Lung (tissue), 12 donors: ENCODE data around the gene ZER1. TPM values are rescaled to one million over a fixed set of nuclear protein-coding genes. Genes with fewer than 3 reads are reported as not detected.

Experiments used
- ATAC-seq: fragments of 200-7000 bp; cut with Tn5 transposase; one replicate; pipeline ENCODE4 v1.9.1; 2020; ENCODE audit warnings: moderate number of reproducible peaks; ENCODE audit not compliant: insufficient read depth, low FRiP score
- DNase-seq, 3 donors: peaks; one replicate each; pipeline ENCODE4 v3.0.0-alpha.2; 2013 to 2017
- H3K27ac ChIP-seq, 2 donors: one replicate each; pipeline ENCODE4 v1.5.1; 2013; ENCODE audit warnings: mild to moderate bottlenecking in 2 of 2, moderate library complexity in 2 of 2, control low read depth in 1 of 2, inconsistent platforms in 1 of 2, low read depth in 1 of 2, low read length in 1 of 2
- H3K27me3 ChIP-seq, 3 donors: one replicate each; pipeline ENCODE4 v1.5.1; 2013; ENCODE audit warnings: low read length in 2 of 3; ENCODE audit not compliant: control insufficient read depth in 3 of 3, insufficient read depth in 3 of 3
- H3K36me3 ChIP-seq, 4 donors: one replicate each; pipeline ENCODE4 v1.5.1; 2013; ENCODE audit warnings: low read length in 4 of 4, mild to moderate bottlenecking in 1 of 4, moderate library complexity in 1 of 4; ENCODE audit not compliant: control insufficient read depth in 4 of 4, insufficient read depth in 4 of 4
- H3K4me1 ChIP-seq, 5 donors: one replicate each; pipeline ENCODE4 v1.5.1; 2013; ENCODE audit warnings: low read length in 5 of 5, mild to moderate bottlenecking in 2 of 5, moderate library complexity in 1 of 5; ENCODE audit not compliant: control insufficient read depth in 5 of 5, insufficient read depth in 5 of 5
- H3K4me3 ChIP-seq: one replicate; pipeline ENCODE4 v1.5.1; 2013; ENCODE audit warnings: mild to moderate bottlenecking, control low read depth, moderate library complexity
- H3K9ac ChIP-seq, 2 donors: one replicate each; pipeline ENCODE4 v1.5.1; 2013; ENCODE audit warnings: low read length in 2 of 2, control low read depth in 1 of 2; ENCODE audit not compliant: insufficient read depth in 1 of 2
- H3K9me3 ChIP-seq, 4 donors: one replicate each; pipeline ENCODE4 v1.5.1; 2013; ENCODE audit warnings: low read length in 3 of 4, mild to moderate bottlenecking in 1 of 4, moderate library complexity in 1 of 4; ENCODE audit not compliant: control insufficient read depth in 4 of 4, insufficient read depth in 3 of 4
- CTCF ChIP-seq: IDR thresholded peaks from 2 replicates; pipeline ENCODE4 v1.5.1; 2012; ENCODE audit warnings: mild to moderate bottlenecking; ENCODE audit errors: control extremely low read depth, extremely low read depth
- WGBS, 2 donors: extraction: QIAGEN DNeasy Blood & Tissue Kit; methylation state at CpG; one replicate each; pipeline ENCODE4 v1.1.7; 2013; 5-methylcytosine and 5-hydroxymethylcytosine counted together
- polyA plus RNA-seq, 2 donors: library from polyadenylated mRNA; stranded (reverse); fragments of 200-250 nt; gene quantifications; one replicate each; pipeline ENCODE4 v1.2.1, GENCODE V29; 2013
- total RNA-seq, 2 donors: library from RNA; depleted of rRNA in 1 of 2; stranded (reverse); fragments of >200 nt in 1 of 2; gene quantifications; one replicate each; pipeline ENCODE4 v1.2.1, GENCODE V29; 2014 to 2021
- donor health status: control.
- donor health status: control.
- donor health status: Bipolar disorder and iron deficiency.
- donor health status: healthy.
- donor health status: DM: yes; HTN: yes; CAD: no.

ZER1 gene
- total and polyA plus RNA-seq, 4 donors, result 17.6 to 39.0 (median 28.4) TPM

DNA sequence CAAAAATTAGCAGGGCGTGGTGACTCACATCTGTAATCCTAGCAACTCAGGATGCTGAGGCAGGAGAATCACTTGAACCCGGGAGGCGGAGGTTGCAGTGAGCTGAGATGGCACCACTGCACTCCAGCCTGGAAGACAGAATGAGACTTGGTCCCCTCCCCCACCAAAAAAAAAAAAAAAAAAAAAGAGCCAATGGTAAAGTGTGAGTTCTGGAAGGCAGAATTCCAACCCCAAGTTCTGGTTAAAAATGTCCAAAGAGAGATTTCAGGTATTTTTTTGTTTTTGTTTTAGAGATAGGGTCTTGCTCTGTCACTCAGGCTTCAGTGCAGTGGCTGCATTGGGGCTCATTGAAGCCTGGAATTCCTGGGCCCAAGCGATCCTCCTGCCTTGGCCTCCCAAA is 84.3 kb downstream of the ZER1 start:
- Histone ChIP-seq H3K27me3 (no peaks in the 10 kb centered on the region), H3K27ac (peak overlapping the region in 1 of 2 donors; percentile 15), H3K4me1 (peaks cover 9 to 50% (median 17%) of the 10 kb centered on the region in 5 donors), H3K4me3 (no peak overlapping the region), H3K9me3 (no peaks in the 10 kb centered on the region), H3K9ac (no peak overlapping the region), H3K36me3 (peaks cover 1 to 10% (median 5%) of the 10 kb centered on the region in 4 donors)
- DNase-seq (no peak), ATAC-seq (no peak)
- TF ChIP-seq CTCF, result no peak
- 92 to 96% methylated on average over 4 of the region's 4 CpGs for WGBS, 2 donors

GRCh38 chr9:128685636-128686489 is 85.9 kb downstream of the ZER1 start:
- peaks cover 4 to 42% (median 10%) of the 10 kb centered on the region in 5 donors for H3K4me1 ChIP-seq
- H3K27ac ChIP-seq, result peak overlapping the region in 1 of 2 donors; percentile 96
- no peak for TF ChIP-seq CTCF
- WGBS, 2 donors, result 50 to 53% methylated on average over 17 of the region's 17 CpGs
- peaks cover 0 to 6% (median 0%) of the 10 kb centered on the region in 4 donors for H3K36me3 ChIP-seq
- H3K9me3 ChIP-seq, result no peaks in the 10 kb centered on the region
- ATAC-seq (no peak), DNase-seq (peak in 2 of 3 donors; percentile 46 to 59)
- peak overlapping the region in 1 of 2 donors; percentile 49 for H3K9ac ChIP-seq
- H3K4me3 ChIP-seq, result no peak overlapping the region
- H3K27me3 ChIP-seq, result no peaks in the 10 kb centered on the region

GRCh38 chr9:128684325-128685199 is 87.2 kb downstream of the ZER1 start:
- Histone ChIP-seq H3K9me3 (no peaks in the 10 kb centered on the region), H3K36me3 (no peaks in the 10 kb centered on the region), H3K4me1 (peaks cover 4 to 39% (median 10%) of the 10 kb centered on the region in 5 donors), H3K9ac (peak overlapping the region; percentile 70 to 93), H3K4me3 (peak overlapping the region; percentile 73), H3K27me3 (no peaks in the 10 kb centered on the region), H3K27ac (peak overlapping the region; percentile 62 to 96)
- ATAC-seq (peak; percentile 54), DNase-seq (peak; percentile 78 to 90 (median 79))
- WGBS, 2 donors, result 3 to 5% methylated on average over 15 of the region's 15 CpGs
- TF ChIP-seq CTCF, result no peak
